NK-92 (cell line): ENCODE measurements around the gene RNF44.
"Not testable (repeated sequence)": the region's sequence is repeated elsewhere in the genome, so short reads cannot be mapped to it uniquely, and the experiment has no call there.

Experiments used
- DNase-seq: peaks from one replicate; lab custom pipeline; 2025; ENCODE audit not compliant: unreplicated experiment; lab: John Stamatoyannopoulos, UW

RNF44 gene

DNA sequence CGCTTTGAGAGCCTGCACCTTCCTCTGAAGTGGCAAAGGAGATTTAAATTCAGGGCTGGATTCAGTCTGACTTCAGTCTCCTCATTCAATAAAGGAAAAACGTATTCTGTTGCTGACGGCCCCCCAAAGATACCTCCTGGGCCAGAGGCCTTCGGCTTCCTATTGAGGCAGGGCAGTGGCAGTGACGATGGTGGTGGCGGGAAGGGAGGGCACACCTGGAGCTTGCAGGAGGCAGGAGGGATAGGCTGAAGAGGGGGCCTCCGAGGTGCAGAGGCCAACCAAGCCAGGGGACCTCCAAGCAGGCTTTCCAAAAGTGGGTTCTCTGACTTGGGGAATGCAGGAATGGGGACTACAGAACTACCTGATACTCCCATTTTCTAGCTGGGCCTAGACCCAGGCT lies 15.9 kb downstream of the RNF44 start:
- no peak for DNase-seq

GRCh38 chr5:176519810-176520720 lies 17.1 kb downstream of the RNF44 start:
- no peak for DNase-seq

GRCh38 chr5:176517053-176517661 lies 20.0 kb downstream of the RNF44 start:
- no peak for DNase-seq

DNA sequence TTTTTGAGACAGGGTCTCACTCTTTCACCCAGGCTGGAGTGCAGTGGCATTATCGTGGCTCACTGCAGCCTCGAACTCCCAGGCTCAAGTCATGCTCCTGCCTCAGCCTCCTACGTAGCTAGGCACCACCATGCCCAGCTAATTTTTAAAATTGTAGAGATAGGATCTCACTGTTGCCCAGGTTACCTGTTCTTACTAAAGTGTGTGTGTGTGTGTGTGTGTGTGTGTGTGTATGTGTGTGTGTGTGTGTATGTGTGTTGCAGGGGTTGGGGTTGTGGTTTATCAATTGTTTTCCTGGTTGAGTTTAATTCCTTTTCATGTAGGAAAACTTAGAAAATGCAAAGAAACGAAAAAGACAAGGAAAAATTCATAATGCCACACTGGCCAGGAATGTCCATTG lies 21.8 kb downstream of the RNF44 start:
- no peak for DNase-seq

GRCh38 chr5:176514244-176514950 lies 22.8 kb downstream of the RNF44 start:
- no peak for DNase-seq

DNA sequence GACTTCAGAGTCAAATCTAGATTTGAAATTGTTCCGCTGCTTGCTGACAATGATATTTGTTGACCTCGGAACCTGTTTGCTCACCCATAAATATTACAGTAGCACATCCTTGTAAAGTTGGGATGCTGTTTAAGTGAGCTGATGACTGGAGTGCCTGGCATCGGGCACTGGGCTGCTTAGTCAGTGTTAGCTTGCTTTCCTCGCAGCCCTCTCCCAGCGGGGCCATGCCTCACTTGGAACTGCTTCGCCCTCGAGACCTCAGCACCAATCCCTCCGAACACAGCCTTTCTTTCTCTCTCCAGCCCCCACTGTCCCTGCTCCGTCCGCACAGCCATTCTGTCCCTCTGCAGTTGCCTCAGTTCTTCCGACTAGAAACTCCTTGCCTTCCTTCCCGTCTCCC lies 23.4 kb downstream of the RNF44 start:
- DNase-seq: no peak

DNA sequence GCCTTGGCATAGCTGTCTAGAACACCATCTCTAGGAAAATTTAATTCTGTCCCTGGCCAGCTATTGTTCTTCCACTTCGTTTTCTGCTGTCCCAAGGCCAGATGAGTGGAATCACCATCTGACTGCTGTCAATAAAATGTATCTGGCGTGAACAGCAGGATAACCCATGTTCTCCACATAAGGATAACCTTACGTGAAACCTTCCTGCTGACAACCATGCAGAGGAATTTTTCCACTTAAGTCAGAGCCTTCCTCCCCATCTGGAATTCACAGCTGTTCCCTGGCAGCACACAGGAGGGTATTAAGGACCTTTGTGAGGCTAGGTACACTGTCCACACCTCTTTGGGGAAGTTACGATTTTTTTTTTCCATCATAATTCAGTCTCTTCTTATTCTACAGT lies 28.6 kb downstream of the RNF44 start:
- DNase-seq: no peak

GRCh38 chr5:176507911-176508310 lies 29.3 kb downstream of the RNF44 start:
- no peak for DNase-seq

DNA sequence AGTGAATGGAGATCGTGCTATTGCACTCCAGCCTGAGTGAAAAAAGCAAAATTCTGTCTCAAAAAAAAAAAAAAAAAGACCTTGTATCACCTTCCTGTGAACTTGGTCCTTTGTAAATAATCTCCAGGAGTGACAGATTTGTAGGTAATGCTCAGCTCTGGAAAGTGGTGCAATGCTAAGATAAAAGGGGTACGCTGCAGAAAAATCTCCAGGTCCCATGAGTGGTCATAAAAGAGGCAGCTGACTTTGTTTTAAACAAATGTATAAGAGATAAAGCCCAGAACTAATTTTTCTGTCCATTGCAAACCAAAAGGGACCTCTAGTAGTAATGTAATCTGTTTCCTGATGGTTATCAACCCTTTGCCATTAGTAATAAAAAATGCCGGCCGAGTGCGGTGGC lies 33.7 kb downstream of the RNF44 start:
- no peak for DNase-seq

DNA sequence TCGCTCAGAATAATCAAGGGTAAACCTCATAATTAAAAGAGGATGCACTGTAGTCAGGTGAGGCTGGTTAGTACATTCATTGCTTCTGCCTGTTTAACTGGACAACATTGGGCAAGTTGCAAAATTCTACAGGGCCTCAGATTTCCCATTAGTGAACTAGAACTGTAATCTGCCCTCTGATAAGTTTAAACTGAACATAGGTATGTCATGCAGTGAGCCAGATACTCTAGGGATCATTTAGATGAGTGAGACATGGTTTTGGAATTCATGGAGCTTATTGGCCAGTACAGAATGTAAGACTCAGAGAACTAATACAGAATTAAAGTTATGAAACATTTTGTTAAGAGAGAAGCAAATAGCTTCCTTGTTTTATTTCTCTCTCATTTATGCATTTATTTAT lies 35.9 kb downstream of the RNF44 start:
- DNase-seq: no peak

DNA sequence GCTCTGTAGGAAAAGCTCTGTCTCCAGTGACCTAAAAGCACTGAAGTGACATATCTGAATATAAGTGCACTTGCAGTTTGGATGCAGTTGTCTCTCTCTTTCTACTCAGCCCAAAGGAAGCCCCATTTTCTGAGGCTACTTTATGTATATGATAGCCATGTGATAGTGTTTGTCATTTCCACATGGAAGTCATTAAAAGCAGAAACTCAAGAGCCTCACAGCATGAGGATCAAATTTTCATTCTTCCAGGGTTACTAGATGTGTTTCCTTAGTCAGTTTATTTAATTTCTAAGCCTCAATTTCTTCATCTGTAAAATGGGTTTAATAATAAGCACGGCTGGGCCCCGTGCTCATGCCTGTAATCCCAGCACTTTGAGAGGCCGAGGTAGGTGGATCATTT lies 36.7 kb downstream of the RNF44 start:
- no peak for DNase-seq

- DNase-seq: no peak
Measured at GRCh38 chr5:176499273-176499672, 37.9 kb downstream of the RNF44 start.

- no peak for DNase-seq
Measured at GRCh38 chr5:176497852-176498251, 39.4 kb downstream of the RNF44 start.

DNA sequence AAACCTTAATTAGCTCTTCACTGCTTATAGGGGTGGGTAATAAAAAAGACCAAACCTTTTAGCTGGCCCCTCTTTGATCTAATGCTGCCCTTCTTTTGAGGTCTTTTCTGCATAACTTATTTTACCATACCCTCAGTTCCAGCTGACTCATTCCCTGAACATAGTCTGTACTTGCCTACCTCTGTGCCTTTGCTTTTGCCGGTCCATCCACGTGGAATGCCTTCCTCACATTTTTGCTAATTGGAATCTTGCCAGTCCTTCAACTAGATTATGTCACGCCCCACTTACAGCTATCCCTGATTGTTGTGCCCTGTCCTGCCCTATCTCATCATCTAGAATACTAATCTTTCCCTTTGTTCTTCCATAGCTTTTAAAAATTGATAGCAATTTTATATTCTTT lies 44.8 kb downstream of the RNF44 start:
- DNase-seq: no peak

GRCh38 chr5:176491901-176492300 lies 45.3 kb downstream of the RNF44 start:
- DNase-seq: no peak

GRCh38 chr5:176491101-176491502 lies 46.1 kb downstream of the RNF44 start:
- DNase-seq: no peak

- DNase-seq: no peak
Measured at GRCh38 chr5:176490301-176490700, 46.9 kb downstream of the RNF44 start.

DNA sequence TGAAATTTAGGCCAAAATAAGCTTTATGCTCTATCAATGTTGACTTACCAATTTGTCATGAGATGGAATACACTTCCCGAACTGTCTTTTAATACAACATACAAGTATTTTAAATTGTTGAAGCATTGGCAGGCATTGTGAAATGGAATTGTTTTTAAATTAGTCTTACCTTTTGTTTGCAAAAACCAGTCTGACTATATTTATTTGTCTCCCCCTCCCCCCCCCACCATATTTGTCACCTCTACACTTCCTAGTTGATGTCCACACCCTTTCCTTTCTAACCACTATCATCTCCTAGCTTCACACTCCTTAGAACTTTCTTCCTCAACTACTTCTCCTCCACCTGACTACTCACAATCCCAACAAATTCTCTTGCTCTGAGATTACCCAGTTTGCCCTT lies 48.1 kb downstream of the RNF44 start:
- DNase-seq: no peak

DNA sequence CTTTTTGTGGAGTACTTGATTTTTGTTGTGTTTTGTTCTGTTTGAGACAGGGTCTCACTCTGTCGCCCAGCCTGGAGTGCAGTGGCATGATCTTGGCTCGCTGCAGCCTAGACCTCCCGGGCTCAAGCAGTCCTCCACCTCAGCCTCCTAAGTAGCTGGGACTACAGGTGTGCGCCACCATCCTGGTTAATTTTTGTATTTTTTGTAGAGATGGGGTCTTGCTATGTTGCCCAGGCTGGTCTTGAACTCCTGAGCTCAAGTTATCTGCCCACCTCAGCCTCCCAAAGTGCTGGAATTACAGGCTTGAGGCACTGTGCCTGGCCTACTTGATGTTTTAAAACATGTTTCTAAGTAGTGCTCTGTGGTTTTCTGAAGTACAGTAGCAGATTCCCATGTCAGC lies 50.0 kb downstream of the RNF44 start:
- not testable (repeated sequence) for DNase-seq

- no peak for DNase-seq
Measured at GRCh38 chr5:176486189-176486757, 50.9 kb downstream of the RNF44 start.

GRCh38 chr5:176485176-176485575 lies 52.0 kb downstream of the RNF44 start:
- DNase-seq: no peak

- no peak for DNase-seq
Measured at GRCh38 chr5:176481711-176482110, 55.5 kb downstream of the RNF44 start.
